SH-SY5Y (cell line): ENCODE results near the gene TULP4.

Source experiments
- GATA2 ChIP-seq: IDR thresholded peaks from 2 replicates; pipeline ENCODE4 v1.6.1; 2011; ENCODE audit warnings: mild to moderate bottlenecking, low read depth, low read length
- GATA3 ChIP-seq: IDR thresholded peaks from 2 replicates; pipeline ENCODE4 v1.6.1; 2011; ENCODE audit warnings: low read depth, mild to moderate bottlenecking, low read length, moderate library complexity

- TF ChIP-seq GATA2, result no peak
- TF ChIP-seq GATA3, result no peak
Observed at GRCh38 chr6:158485431-158485830, 173.2 kb downstream of the TULP4 start.
